CD4-positive, alpha-beta memory T cell (primary cell): ENCODE results near the gene VPS13A. TPM values are rescaled to one million over a fixed set of nuclear protein-coding genes. Genes with fewer than 3 reads are reported as not detected.

Experiments used
- CTCF ChIA-PET: fragments of 350-600 bp; sonication (Branson Sonifier 250); formaldehyde crosslinking; loops from one replicate; lab custom pipeline; 2021; ENCODE audit warnings: inconsistent platforms; ENCODE audit not compliant: partially characterized antibody; lab: Charles Lee
- POLR2A ChIA-PET: fragments of 350-600 bp; sonication (Branson Sonifier 250); formaldehyde crosslinking; loops from one replicate; lab custom pipeline; 2021; ENCODE audit not compliant: partially characterized antibody; lab: Charles Lee
- DNase-seq, 5 donors: peaks; one replicate each; pipeline versions ENCODE4 v3.0.0 to v3.0.0-alpha.2; 2020 to 2022; ENCODE audit warnings: mixed read lengths in 1 of 5
- H3K27ac ChIP-seq: one replicate; pipeline ENCODE4 v1.7.0; 2013; ENCODE audit warnings: low read depth, low read length
- H3K27me3 ChIP-seq: 2 replicates; pipeline ENCODE4 v1.7.0; 2013; ENCODE audit warnings: mild to moderate bottlenecking, low read length, moderate library complexity; ENCODE audit not compliant: insufficient read depth
- H3K36me3 ChIP-seq: 2 replicates; pipeline ENCODE4 v1.7.0; 2013; ENCODE audit warnings: mild to moderate bottlenecking, low read length, moderate library complexity; ENCODE audit not compliant: insufficient read depth
- H3K4me1 ChIP-seq: 2 replicates; pipeline ENCODE4 v1.7.0; 2013; ENCODE audit warnings: mild to moderate bottlenecking, low read length, moderate library complexity; ENCODE audit not compliant: insufficient read depth
- H3K4me3 ChIP-seq, 2 donors: one replicate each; pipeline ENCODE4 v1.7.0; 2013; ENCODE audit warnings: low read length in 2 of 2, mild to moderate bottlenecking in 1 of 2
- H3K9me3 ChIP-seq, 2 donors: one replicate each; pipeline ENCODE4 v1.7.0; 2013; ENCODE audit warnings: low read length in 2 of 2, control low read depth in 1 of 2; ENCODE audit not compliant: control insufficient read depth in 1 of 2
- H3K27ac Mint-ChIP-seq, 7 donors: one replicate each; pipeline ENCODE4 v1.8.0; 2020 to 2021; ENCODE audit warnings: mixed read lengths in 7 of 7, mild to moderate bottlenecking in 6 of 7, inconsistent platforms in 3 of 7, moderate library complexity in 3 of 7
- H3K27me3 Mint-ChIP-seq, 2 donors: one replicate each; pipeline ENCODE4 v1.8.0; 2020 to 2021; ENCODE audit warnings: mixed read lengths in 2 of 2
- H3K36me3 Mint-ChIP-seq, 2 donors: one replicate each; pipeline ENCODE4 v1.8.0; 2020 to 2021; ENCODE audit warnings: mixed read lengths in 2 of 2, inconsistent platforms in 1 of 2, mild to moderate bottlenecking in 1 of 2
- H3K4me1 Mint-ChIP-seq, 4 donors: one replicate each; pipeline ENCODE4 v1.8.0; 2020 to 2021; ENCODE audit warnings: mixed read lengths in 4 of 4, mild to moderate bottlenecking in 1 of 4
- H3K4me3 Mint-ChIP-seq, 8 donors: one replicate each; pipeline ENCODE4 v1.8.0; 2020 to 2021; ENCODE audit warnings: mixed read lengths in 8 of 8, mild to moderate bottlenecking in 7 of 8, moderate library complexity in 6 of 8, inconsistent platforms in 3 of 8
- H3K9me3 Mint-ChIP-seq, 8 donors: one replicate each; pipeline ENCODE4 v1.8.0; 2020 to 2021; ENCODE audit warnings: mixed read lengths in 8 of 8, mild to moderate bottlenecking in 5 of 8, inconsistent platforms in 3 of 8, moderate library complexity in 1 of 8
- intact Hi-C: fragments of 100-400 bp; cut with micrococcal nuclease; formaldehyde crosslinking; loops from one replicate; pipeline ENCODE4 v1.15.1; 2023
- polyA plus RNA-seq, 2 donors: library from polyadenylated mRNA; unstranded; fragments of 300-500 nt; fragmentation: Illumina TruSeq; gene quantifications; one replicate each; pipeline ENCODE4 v1.2.3, GENCODE V29; 2021
- total RNA-seq, 2 experiments: library from RNA; stranded (reverse); gene quantifications; one replicate each; pipeline ENCODE4 v1.2.3, GENCODE V29; 2021

VPS13A gene
- total and polyA plus RNA-seq, 4 experiments from 2014 or later, result 1.7 to 58.2 (median 30.1) TPM

DNA sequence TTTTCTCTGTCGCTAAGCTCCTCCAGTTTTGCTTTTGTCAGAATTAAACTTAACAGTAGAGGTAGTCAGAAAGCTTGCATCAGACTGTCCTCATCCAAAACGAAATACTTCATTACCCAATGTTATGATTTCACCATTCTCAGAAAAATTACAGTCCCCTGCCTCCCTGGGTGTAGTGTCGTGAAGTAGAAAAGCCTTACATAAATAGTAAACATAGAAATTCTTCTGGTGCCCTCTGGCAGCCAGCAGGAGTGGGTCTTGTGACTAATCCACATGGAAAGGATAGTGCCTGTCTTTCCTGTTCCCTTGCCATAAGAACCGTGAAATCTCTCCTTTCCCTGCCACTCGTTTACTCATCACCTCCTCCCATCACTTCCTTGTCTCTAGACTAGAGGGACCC, 240.2 kb downstream of the VPS13A start:
- Histone ChIP-seq H3K27ac (no peak overlapping the region), H3K4me1 (no peaks in the 10 kb centered on the region), H3K36me3 (no peaks in the 10 kb centered on the region), H3K27me3 (no peaks in the 10 kb centered on the region), H3K4me3 (no peak overlapping the region), H3K9me3 (no peaks in the 10 kb centered on the region)
- no peaks in the 10 kb centered on the region for H3K27me3 Mint-ChIP-seq
- H3K27ac Mint-ChIP-seq, result peak overlapping the region in 2 of 7 donors; percentile 23 to 53
- H3K9me3 Mint-ChIP-seq, result peaks cover 0 to 2% (median 0%) of the 10 kb centered on the region in 8 donors
- intact Hi-C loops, result no loop called here
- H3K4me1 Mint-ChIP-seq, result no peaks in the 10 kb centered on the region
- no peak overlapping the region for H3K4me3 Mint-ChIP-seq
- peaks cover 0 to 10% of the 10 kb centered on the region in 2 donors for H3K36me3 Mint-ChIP-seq
- no peak for DNase-seq
- ChIA-PET CTCF (interaction anchor here (1.4 to 1.6 kb wide), 2 partner anchors 16 to 39 kb away, joined by 3 to 6 read pairs; no protein-coding TSS in a partner anchor), POLR2A (no interaction called here)

- ChIA-PET CTCF (interaction anchor here (0.9 to 1.6 kb wide), 3 partner anchors 15 to 38 kb away, joined by 3 to 6 read pairs (median 3); no protein-coding TSS in a partner anchor), POLR2A (no interaction called here)
- H3K4me3 ChIP-seq, result no peak overlapping the region
- Mint-ChIP-seq H3K9me3 (peaks cover 0 to 2% (median 0%) of the 10 kb centered on the region in 8 donors), H3K4me1 (no peaks in the 10 kb centered on the region), H3K27ac (peak overlapping the region in 1 of 7 donors; percentile 17), H3K4me3 (no peak overlapping the region), H3K36me3 (peaks cover 0 to 10% of the 10 kb centered on the region in 2 donors), H3K27me3 (no peaks in the 10 kb centered on the region)
- H3K36me3 ChIP-seq, result no peaks in the 10 kb centered on the region
- H3K4me1 ChIP-seq, result no peaks in the 10 kb centered on the region
- no peak overlapping the region for H3K27ac ChIP-seq
- intact Hi-C loops, result no loop called here
- DNase-seq, result no peak
- H3K27me3 ChIP-seq, result no peaks in the 10 kb centered on the region
- H3K9me3 ChIP-seq, result no peaks in the 10 kb centered on the region
These were observed 240.9 kb downstream of the VPS13A start for GRCh38 chr9:77418226-77418625.

DNA sequence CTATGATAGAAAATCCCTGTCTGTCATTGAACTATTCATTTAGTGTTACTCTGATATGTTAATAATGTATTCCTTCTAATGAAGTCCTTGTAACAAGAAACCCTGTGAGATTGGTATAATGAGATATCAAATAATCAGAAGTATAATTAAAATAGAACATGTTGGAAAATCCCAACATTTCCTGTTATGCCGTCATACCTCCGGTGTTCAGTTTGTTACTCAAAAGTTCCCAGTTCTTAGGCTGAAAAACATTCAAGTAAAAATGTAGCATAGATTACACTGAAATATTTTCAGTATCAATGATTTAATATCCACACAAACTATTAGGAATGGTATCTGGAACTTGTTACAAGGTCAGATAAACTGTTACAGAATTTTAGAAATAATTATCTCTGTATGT, 243.3 kb downstream of the VPS13A start:
- CTCF ChIA-PET, result interaction anchor here (0.9 kb wide), 1 partner anchor 23 kb away, joined by 3 read pairs; no protein-coding TSS in a partner anchor

GRCh38 chr9:77421506-77422265, 244.4 kb downstream of the VPS13A start:
- intact Hi-C loops, result no loop called here
- H3K27me3 Mint-ChIP-seq, result no peaks in the 10 kb centered on the region
- Histone ChIP-seq H3K9me3 (no peaks in the 10 kb centered on the region), H3K4me1 (no peaks in the 10 kb centered on the region), H3K36me3 (no peaks in the 10 kb centered on the region), H3K4me3 (no peak overlapping the region), H3K27me3 (no peaks in the 10 kb centered on the region), H3K27ac (no peak overlapping the region)
- H3K9me3 Mint-ChIP-seq, result peaks cover 0 to 4% (median 0%) of the 10 kb centered on the region in 8 donors
- no peaks in the 10 kb centered on the region for H3K4me1 Mint-ChIP-seq
- POLR2A ChIA-PET, result no interaction called here
- H3K36me3 Mint-ChIP-seq, result peaks cover 0 to 15% of the 10 kb centered on the region in 2 donors
- H3K27ac Mint-ChIP-seq, result no peak overlapping the region
- CTCF ChIA-PET, result interaction anchor here (0.6 to 1.4 kb wide), 2 partner anchors 12 to 124 kb away, joined by 3 read pairs; no protein-coding TSS in a partner anchor
- H3K4me3 Mint-ChIP-seq, result no peak overlapping the region
- DNase-seq, result no peak

More for the DNA sequence above, 243.3 kb downstream of the VPS13A start:
- Histone ChIP-seq H3K27ac (no peak overlapping the region), H3K4me3 (no peak overlapping the region), H3K4me1 (no peaks in the 10 kb centered on the region), H3K27me3 (no peaks in the 10 kb centered on the region), H3K9me3 (no peaks in the 10 kb centered on the region), H3K36me3 (no peaks in the 10 kb centered on the region)
- POLR2A ChIA-PET, result interaction anchor here (1.0 kb wide), 1 partner anchor 14 kb away, joined by 4 read pairs; no protein-coding TSS in a partner anchor
- Mint-ChIP-seq H3K9me3 (peaks cover 0 to 4% (median 0%) of the 10 kb centered on the region in 8 donors), H3K36me3 (peaks cover 0 to 15% of the 10 kb centered on the region in 2 donors), H3K4me1 (no peaks in the 10 kb centered on the region), H3K4me3 (no peak overlapping the region), H3K27me3 (no peaks in the 10 kb centered on the region), H3K27ac (no peak overlapping the region)
- intact Hi-C loops, result no loop called here
- DNase-seq, result no peak

GRCh38 chr9:77422969-77423368, 245.6 kb downstream of the VPS13A start:
- no peak overlapping the region for H3K27ac ChIP-seq
- peaks cover 0 to 4% (median 0%) of the 10 kb centered on the region in 8 donors for H3K9me3 Mint-ChIP-seq
- POLR2A ChIA-PET, result no interaction called here
- H3K4me1 Mint-ChIP-seq, result no peaks in the 10 kb centered on the region
- H3K27ac Mint-ChIP-seq, result no peak overlapping the region
- intact Hi-C loops, result no loop called here
- no peaks in the 10 kb centered on the region for H3K27me3 Mint-ChIP-seq
- no peak overlapping the region for H3K4me3 ChIP-seq
- DNase-seq, result no peak
- no peaks in the 10 kb centered on the region for H3K36me3 ChIP-seq
- H3K4me1 ChIP-seq, result no peaks in the 10 kb centered on the region
- CTCF ChIA-PET, result interaction anchor here (1.4 to 1.8 kb wide), 2 partner anchors 9 to 10 kb away, joined by 3 to 5 read pairs; no protein-coding TSS in a partner anchor
- no peaks in the 10 kb centered on the region for H3K27me3 ChIP-seq
- no peak overlapping the region for H3K4me3 Mint-ChIP-seq
- H3K36me3 Mint-ChIP-seq, result peaks cover 0 to 15% of the 10 kb centered on the region in 2 donors
- H3K9me3 ChIP-seq, result no peaks in the 10 kb centered on the region

DNA sequence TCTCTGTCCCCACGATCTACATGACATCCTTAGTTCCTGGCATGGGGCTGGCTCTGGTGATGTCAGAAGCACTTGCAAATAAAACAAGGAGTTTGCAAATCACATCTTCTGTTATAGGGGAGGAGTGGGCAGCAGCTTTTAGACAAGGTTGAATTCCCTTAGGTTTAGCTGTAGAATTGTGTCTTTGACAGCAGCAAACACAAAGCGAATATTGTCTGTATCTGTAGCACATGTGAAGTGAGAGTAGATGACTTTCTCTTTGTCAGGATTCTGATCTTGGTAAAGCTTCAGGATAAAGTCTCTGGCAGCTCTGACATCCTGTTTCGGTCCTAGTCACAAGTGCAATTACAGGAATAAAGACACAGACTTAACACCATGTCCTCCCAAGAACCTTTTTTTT, 246.5 kb downstream of the VPS13A start:
- CTCF ChIA-PET, result interaction anchor here (1.1 to 1.8 kb wide), 4 partner anchors 8 to 33 kb away, joined by 3 to 5 read pairs (median 4); no protein-coding TSS in a partner anchor
- no peak for DNase-seq
- Mint-ChIP-seq H3K27me3 (no peaks in the 10 kb centered on the region), H3K36me3 (peaks cover 0 to 9% of the 10 kb centered on the region in 2 donors), H3K27ac (no peak overlapping the region), H3K4me3 (no peak overlapping the region), H3K9me3 (peaks cover 0 to 4% (median 0%) of the 10 kb centered on the region in 8 donors), H3K4me1 (no peaks in the 10 kb centered on the region)
- H3K27me3 ChIP-seq, result no peaks in the 10 kb centered on the region
- H3K36me3 ChIP-seq, result no peaks in the 10 kb centered on the region
- H3K9me3 ChIP-seq, result no peaks in the 10 kb centered on the region
- no peak overlapping the region for H3K27ac ChIP-seq
- no peak overlapping the region for H3K4me3 ChIP-seq
- POLR2A ChIA-PET, result no interaction called here
- intact Hi-C loops, result no loop called here
- no peaks in the 10 kb centered on the region for H3K4me1 ChIP-seq

GRCh38 chr9:77424993-77425392, 247.7 kb downstream of the VPS13A start:
- Histone ChIP-seq H3K4me1 (no peaks in the 10 kb centered on the region), H3K27me3 (no peaks in the 10 kb centered on the region), H3K4me3 (no peak overlapping the region), H3K9me3 (no peaks in the 10 kb centered on the region), H3K27ac (no peak overlapping the region), H3K36me3 (no peaks in the 10 kb centered on the region)
- no peaks in the 10 kb centered on the region for H3K4me1 Mint-ChIP-seq
- peaks cover 0 to 4% (median 0%) of the 10 kb centered on the region in 8 donors for H3K9me3 Mint-ChIP-seq
- no peak overlapping the region for H3K27ac Mint-ChIP-seq
- POLR2A ChIA-PET, result no interaction called here
- H3K36me3 Mint-ChIP-seq, result peaks cover 0 to 9% of the 10 kb centered on the region in 2 donors
- DNase-seq, result no peak
- H3K4me3 Mint-ChIP-seq, result no peak overlapping the region
- intact Hi-C loops, result no loop called here
- CTCF ChIA-PET, result interaction anchor here (1.3 kb wide), 1 partner anchor 32 kb away, joined by 3 read pairs; no protein-coding TSS in a partner anchor
- no peaks in the 10 kb centered on the region for H3K27me3 Mint-ChIP-seq
